ENCODE data around the gene PTRHD1. TPM values are rescaled to one million over a fixed set of nuclear protein-coding genes. Genes with fewer than 3 reads are reported as not detected.

PTRHD1 gene
- total RNA-seq, 1 experiment from 2014 or later, result 23.6 TPM

DNA sequence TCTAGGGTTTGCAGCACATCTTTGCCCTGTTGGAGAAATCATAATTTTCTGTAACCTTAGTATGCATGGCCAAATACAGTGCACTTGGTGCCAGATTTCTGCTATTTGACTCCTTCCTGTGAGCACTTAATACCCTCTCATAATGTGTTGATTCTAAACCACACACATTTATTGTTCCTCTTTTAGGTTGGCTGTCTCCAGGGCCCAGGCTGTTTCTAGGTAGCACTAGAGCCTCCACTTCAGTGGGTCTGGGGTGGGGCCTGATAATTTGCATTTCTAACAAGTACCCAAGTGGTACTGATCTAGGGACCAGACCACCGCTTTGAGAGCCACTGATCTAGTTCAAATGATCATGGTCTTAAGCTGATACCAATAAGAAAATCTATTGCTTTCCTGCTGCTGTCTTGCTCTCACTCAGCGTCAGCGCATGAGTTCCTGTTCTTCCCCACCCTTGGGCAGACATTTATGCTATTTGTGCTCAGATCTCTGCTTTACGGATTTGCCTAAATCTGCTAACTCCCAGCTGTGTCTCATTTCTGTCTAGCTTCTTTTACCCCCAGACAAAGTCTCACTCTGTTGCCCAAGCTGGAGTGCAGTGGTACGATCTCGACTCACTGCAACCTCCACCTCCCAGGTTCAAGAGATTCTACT, 7.4 kb downstream of the PTRHD1 start:
- H4K20me1 ChIP-seq (ENCODE audit: insufficient read depth), result no peaks in the 10 kb centered on the region
- no peaks in the 10 kb centered on the region for H3K4me1 ChIP-seq (replicated peaks; ENCODE audit: insufficient read depth)
- H3K27me3 ChIP-seq (ENCODE audit: insufficient read depth, low read depth), result no peaks in the 10 kb centered on the region
- no peak overlapping the region for H3K27ac ChIP-seq
- H3F3A ChIP-seq (ENCODE audit: insufficient read depth, low read depth), result no peaks in the 10 kb centered on the region
- CTCF ChIA-PET, result no interaction called here
- H3K36me3 ChIP-seq (ENCODE audit: low read depth), result no peaks in the 10 kb centered on the region
- POLR2A ChIA-PET (ENCODE audit: unreplicated experiment), result no interaction called here
- H3K9me2 ChIP-seq (ENCODE audit: insufficient read depth), result no peaks in the 10 kb centered on the region
- BruUV-seq (replicated peaks), result no TSS peak
- TF ChIP-seq EZH2 (IDR thresholded peaks at IDR 0.05; ENCODE audit: low read depth), result no peak
- TF ChIP-seq, protein P1, sequence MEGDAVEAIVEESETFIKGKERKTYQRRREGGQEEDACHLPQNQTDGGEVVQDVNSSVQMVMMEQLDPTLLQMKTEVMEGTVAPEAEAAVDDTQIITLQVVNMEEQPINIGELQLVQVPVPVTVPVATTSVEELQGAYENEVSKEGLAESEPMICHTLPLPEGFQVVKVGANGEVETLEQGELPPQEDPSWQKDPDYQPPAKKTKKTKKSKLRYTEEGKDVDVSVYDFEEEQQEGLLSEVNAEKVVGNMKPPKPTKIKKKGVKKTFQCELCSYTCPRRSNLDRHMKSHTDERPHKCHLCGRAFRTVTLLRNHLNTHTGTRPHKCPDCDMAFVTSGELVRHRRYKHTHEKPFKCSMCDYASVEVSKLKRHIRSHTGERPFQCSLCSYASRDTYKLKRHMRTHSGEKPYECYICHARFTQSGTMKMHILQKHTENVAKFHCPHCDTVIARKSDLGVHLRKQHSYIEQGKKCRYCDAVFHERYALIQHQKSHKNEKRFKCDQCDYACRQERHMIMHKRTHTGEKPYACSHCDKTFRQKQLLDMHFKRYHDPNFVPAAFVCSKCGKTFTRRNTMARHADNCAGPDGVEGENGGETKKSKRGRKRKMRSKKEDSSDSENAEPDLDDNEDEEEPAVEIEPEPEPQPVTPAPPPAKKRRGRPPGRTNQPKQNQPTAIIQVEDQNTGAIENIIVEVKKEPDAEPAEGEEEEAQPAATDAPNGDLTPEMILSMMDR (conservative IDR thresholded peaks at IDR 0.05), result no peak
- H2AFZ ChIP-seq, result no peak overlapping the region
- H3K79me2 ChIP-seq (ENCODE audit: low read depth), result no peaks in the 10 kb centered on the region
- no peak overlapping the region for H3K4me3 ChIP-seq
- H3K9me3 ChIP-seq (ENCODE audit: insufficient read depth, low read depth), result no peaks in the 10 kb centered on the region
- intact Hi-C loops (cut with micrococcal nuclease; ENCODE audit: unreplicated experiment), result no loop called here
- DNase-seq, result no peak
- H3K4me2 ChIP-seq, result no peak overlapping the region

GRCh38 chr2:24783641-24784040, 9.6 kb downstream of the PTRHD1 start:
- Histone ChIP-seq H3K9me3 (ENCODE audit: insufficient read depth, low read depth) (no peaks in the 10 kb centered on the region), H3K79me2 (ENCODE audit: low read depth) (no peaks in the 10 kb centered on the region), H3K4me2 (no peak overlapping the region), H3K9me2 (ENCODE audit: insufficient read depth) (no peaks in the 10 kb centered on the region; the same call in 1 of the 2 replicates), H3K4me3 (no peak overlapping the region), H3K27ac (no peak overlapping the region), H2AFZ (no peak overlapping the region), H3K27me3 (ENCODE audit: insufficient read depth, low read depth) (no peaks in the 10 kb centered on the region), H3K4me1 (replicated peaks; ENCODE audit: insufficient read depth) (peaks cover 10% of the 10 kb centered on the region), H4K20me1 (ENCODE audit: insufficient read depth) (no peaks in the 10 kb centered on the region), H3K36me3 (ENCODE audit: low read depth) (no peaks in the 10 kb centered on the region), H3F3A (ENCODE audit: insufficient read depth, low read depth) (no peaks in the 10 kb centered on the region)
- no TSS peak for BruUV-seq (replicated peaks)
- ChIA-PET CTCF (no interaction called here), POLR2A (ENCODE audit: unreplicated experiment) (no interaction called here)
- intact Hi-C loops (cut with micrococcal nuclease; ENCODE audit: unreplicated experiment), result no loop called here
- no peak for TF ChIP-seq EZH2 (IDR thresholded peaks at IDR 0.05; ENCODE audit: low read depth)
- TF ChIP-seq, protein P1 (conservative IDR thresholded peaks at IDR 0.05), result no peak
- no peak for DNase-seq

- TF ChIP-seq EZH2 (IDR thresholded peaks at IDR 0.05; ENCODE audit: low read depth), result no peak
- TF ChIP-seq, protein P1 (conservative IDR thresholded peaks at IDR 0.05), result no peak
- H4K20me1 ChIP-seq (ENCODE audit: insufficient read depth), result no peaks in the 10 kb centered on the region
- H3K27ac ChIP-seq, result peak overlapping the region; percentile 53
- no TSS peak for BruUV-seq (replicated peaks)
- peak; percentile 20 to 79 for DNase-seq
- H3K27me3 ChIP-seq (ENCODE audit: insufficient read depth, low read depth), result no peaks in the 10 kb centered on the region
- no peaks in the 10 kb centered on the region for H3F3A ChIP-seq (ENCODE audit: insufficient read depth, low read depth)
- H3K79me2 ChIP-seq (ENCODE audit: low read depth), result no peaks in the 10 kb centered on the region
- no peaks in the 10 kb centered on the region; the same call in 1 of the 2 replicates for H3K9me2 ChIP-seq (ENCODE audit: insufficient read depth)
- intact Hi-C loops (cut with micrococcal nuclease; ENCODE audit: unreplicated experiment), result no loop called here
- peak overlapping the region; percentile 35 for H3K4me2 ChIP-seq
- H3K4me3 ChIP-seq, result no peak overlapping the region
- POLR2A ChIA-PET (ENCODE audit: unreplicated experiment), result no interaction called here
- peak overlapping the region; percentile 59 for H2AFZ ChIP-seq
- no peaks in the 10 kb centered on the region for H3K36me3 ChIP-seq (ENCODE audit: low read depth)
- CTCF ChIA-PET, result interaction anchor here (1.5 kb wide), 1 partner anchor 14 kb away, joined by 5 read pairs; the partner anchor contains the start of genes CENPO and PTRHD1
- H3K9me3 ChIP-seq (ENCODE audit: insufficient read depth, low read depth), result no peaks in the 10 kb centered on the region
- H3K4me1 ChIP-seq (replicated peaks; ENCODE audit: insufficient read depth), result peaks cover 11% of the 10 kb centered on the region
Measured at GRCh38 chr2:24779116-24779515, 14.1 kb downstream of the PTRHD1 start.
